Stimulated activated CD4-positive, alpha-beta T cell treated with anti-CD3 and anti-CD28 coated beads, Interleukin-12 subunit alpha, Interleukin-12 subunit beta, amount 100 ng/mL, for 4 hours (primary cell): ENCODE data around the gene EMB.
A peak's percentile ranks its signal among the peaks of the same experiment; 100 is the strongest.
"Not testable (repeated sequence)": the region's sequence is repeated elsewhere in the genome, so short reads cannot be mapped to it uniquely, and the experiment has no call there.

ENCODE experiments used
- DNase-seq: peaks from one replicate; pipeline ENCODE4 v3.0.0-alpha.2; 2020

EMB gene

DNA sequence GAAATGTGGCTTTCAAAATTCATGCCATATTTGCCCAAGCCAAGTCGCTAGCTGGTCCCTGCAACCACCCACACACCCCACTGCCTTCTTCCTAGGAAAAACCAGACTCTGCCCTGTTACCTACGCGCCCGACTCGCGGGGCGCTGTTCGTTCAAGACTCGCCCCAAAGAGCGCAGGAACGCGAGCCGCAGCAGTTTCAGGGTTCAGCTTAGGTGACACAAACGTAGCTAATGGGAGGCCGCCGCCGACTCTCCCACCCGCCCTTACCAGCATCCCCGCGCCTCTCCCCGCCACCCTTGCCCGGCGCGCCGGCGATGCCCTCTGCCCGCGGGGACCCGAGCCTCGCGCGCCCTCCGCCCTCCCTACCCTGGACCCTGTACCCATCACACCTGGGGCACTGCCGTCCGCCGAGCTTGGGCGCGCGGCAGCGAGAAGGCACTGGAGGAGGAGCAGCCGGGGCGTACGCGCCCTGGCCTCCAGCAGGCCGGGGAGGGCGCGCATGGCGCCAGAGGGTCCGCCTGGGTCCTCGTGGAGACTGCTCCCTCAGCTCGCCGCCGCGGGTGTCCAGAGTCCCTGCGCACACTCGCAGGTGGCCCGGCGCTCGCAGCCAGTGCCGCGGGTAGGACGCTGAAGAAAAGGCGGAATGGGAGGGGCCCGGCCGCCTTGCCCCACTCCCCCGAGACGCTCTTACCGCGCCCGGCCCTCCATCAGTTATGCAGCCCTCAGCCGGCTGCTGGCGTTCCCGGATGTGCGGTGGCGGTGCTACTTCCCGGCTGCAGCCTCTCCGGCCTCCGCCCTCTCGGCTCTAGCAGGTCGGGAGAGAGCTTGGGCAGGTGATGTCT, at the start of gene EMB:
Gene EMB, minus strand, starts transcription at position 638 of the 842 bp plus-strand sequence. Its CDS starts 137 bp downstream, at position 501.
- DNase-seq = peak; percentile 67

DNA sequence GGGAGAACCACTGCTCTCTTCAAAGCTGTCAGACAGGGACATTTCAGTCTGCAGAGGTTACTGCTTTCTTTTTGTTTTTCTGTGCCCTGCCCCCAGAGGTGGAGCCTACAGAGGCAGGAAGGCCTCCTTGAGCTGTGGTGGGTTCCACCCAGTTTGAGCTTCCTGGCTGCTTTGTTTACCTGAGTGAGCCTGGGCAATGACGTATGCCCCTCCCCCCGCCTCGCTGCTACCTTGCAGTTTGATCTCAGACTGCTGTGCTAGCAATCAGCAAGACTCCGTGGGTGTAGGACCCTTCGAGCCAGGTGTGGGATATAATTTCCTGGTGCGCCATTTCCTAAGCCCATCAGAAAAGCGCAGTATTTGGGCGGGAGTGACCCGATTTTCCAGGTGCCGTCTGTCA, 48.4 kb upstream of the EMB start:
- not testable (repeated sequence) for DNase-seq

DNA sequence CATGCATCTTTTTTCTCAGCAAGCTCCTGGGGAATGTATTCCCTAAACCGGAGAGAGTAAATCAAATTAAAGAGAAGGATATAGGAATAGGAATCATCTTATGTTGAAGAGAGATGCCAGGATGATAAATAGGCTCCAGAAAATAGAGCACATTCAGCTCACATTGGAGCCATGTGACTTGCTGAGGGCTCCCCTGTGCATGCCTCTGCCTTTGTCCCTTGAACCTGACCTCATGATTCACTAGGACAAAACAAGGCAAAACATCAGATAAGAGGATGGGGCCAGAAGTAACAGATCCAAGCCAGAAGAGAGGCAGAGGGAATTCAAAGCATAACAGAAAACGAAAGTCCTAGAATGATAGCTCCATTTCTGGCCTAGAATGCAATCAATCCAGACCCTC, 37.7 kb upstream of the EMB start:
- not testable (repeated sequence) for DNase-seq

- DNase-seq = no peak
Observed at GRCh38 chr5:50476549-50476948, 35.5 kb upstream of the EMB start.

DNA sequence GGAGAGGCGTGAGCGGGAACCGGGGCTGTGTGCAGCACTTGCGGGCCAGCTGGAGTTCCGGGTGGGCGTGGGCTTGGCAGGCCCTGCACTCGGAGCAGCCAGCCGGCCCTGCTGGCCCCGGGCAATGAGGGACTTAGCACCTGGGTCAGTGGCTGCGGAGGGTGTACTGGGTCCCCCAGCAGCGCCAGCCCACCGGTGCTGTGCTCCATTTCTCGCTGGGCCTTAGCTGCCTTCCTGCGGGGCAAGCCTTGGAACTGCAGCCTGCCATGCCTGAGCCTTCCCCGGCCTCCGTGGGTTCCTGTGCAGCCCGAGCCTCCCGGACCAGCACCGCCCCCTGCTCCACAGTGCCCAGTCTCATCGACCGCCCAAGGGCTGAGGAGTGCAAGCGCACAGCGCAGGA, 23.9 kb upstream of the EMB start:
- DNase-seq = not testable (repeated sequence)

DNA sequence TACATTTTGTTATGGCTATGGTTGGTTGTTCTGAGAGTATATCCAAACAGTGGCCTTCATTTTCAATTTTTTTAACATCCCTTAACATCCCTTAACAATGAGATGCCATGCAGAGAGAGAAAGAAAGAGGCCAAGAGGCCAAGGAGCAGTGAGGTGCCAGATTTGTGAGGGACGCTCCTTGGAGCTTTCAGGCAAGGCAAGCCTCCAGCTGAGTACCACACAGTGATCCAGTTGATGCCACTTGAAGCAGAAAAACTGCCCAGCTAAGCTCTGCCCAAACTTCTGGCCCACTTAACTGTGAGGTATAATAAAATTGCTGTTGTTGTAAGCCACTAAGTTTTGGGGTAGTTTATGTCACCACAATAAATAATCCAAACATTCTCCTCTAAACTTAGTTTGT, 22.6 kb upstream of the EMB start:
- DNase-seq = no peak

- DNase-seq = no peak
Observed at GRCh38 chr5:50463047-50463446, 22.0 kb upstream of the EMB start.

DNA sequence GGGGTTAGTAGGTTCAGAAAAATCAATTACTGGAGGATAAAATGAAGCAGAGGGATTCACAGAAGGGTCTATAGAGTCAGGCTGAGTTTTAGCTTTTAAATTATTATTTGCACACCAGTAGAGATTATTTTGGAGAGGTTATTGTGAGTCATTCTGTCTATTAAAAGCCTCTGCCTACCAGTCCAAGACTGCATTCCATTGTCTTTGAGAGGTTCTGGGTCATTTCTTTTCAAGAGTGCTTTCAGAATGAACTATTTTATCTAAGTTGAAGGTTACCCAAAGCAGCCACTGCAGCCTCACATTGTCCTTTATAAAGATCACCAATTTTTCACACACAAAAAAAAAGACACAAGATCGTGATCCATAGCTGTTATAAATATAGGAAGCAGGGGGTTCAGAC, 21.5 kb upstream of the EMB start:
- not testable (repeated sequence) for DNase-seq

- DNase-seq = not testable (repeated sequence)
Observed at GRCh38 chr5:50458372-50458771, 17.3 kb upstream of the EMB start.

- DNase-seq = not testable (repeated sequence)
Observed at GRCh38 chr5:50449241-50449640, 8.2 kb upstream of the EMB start.

GRCh38 chr5:50447941-50448340, 6.9 kb upstream of the EMB start:
- DNase-seq = no peak

- DNase-seq = no peak
Observed at GRCh38 chr5:50447228-50447627, 6.1 kb upstream of the EMB start.

DNA sequence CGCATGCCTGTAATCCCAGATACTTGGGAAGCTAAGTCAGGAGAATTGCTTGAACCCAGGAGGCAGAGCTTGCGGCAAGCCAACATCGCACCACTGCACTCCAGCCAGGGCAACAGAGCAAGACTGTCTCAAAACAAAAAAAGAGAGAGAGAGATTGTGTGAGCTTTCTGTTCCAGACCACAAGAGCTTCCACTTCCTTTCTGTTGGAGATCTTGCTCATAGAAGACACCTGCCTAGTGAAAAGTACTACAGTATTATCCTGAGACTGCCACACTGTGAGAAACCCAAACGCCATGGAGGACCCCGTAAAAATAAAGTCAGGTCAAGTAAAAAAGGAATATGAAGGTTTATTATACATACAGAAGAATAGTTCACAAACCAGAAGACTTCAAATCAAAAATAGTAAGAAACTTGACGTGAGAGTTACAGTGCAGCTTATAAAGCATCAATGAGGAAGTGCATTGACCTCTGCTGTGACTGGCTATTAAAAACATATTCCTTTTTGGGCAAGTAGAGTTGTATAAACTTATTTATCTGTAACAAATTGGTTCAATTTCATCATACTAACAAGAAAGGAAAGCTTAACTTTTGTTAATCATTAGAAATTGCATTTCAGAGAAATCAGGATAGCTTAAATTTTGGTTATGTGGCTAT, 4.3 kb upstream of the EMB start:
- no peak for DNase-seq

DNA sequence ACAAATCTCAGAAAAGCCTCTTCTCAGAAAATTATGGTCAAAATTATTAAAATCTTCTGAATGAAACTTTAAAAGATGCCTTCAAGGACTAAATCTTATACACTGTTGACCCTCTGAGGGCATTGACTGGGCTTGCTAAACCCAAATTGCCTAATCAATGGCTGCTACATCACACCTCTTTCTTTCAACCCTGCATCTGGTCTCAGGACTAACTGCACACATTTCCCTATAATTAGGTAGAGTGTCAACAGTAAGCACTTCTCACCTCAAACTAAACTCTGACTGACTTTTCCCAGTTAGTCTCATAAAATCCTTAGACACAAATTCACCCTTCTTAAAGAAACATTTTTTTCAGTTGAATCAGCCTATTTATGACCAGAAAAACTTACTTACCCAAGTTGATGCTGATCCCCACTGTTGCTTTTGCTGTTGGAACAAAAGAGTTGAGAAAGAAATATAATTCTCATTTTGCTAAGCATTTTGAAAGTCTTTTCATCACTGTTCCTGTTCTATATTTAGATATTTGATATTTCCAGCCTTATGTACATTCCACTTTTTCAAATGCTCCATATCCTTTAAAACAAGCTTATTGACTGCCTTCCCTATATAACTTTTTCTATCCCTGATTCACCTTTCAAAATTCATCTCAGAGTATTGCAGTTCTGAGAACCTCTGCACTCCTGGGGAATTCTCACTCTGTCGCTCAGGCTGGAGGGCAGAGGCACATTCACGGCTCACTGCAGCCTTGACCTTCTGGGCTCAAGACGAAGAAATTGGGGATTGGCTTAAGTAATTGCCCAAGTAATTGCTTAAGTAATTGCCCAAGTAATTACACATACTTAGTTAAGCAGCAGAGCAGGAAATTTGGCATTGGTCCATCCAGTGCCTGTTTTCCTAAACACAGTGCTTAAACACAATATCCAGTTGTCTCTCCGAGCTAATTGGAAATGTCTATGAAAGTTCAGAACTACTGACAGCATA, 1.8 kb upstream of the EMB start:
- DNase-seq = not testable (repeated sequence)

GRCh38 chr5:50441493-50441955, 436 bp upstream of the EMB start:
- DNase-seq = no peak

DNA sequence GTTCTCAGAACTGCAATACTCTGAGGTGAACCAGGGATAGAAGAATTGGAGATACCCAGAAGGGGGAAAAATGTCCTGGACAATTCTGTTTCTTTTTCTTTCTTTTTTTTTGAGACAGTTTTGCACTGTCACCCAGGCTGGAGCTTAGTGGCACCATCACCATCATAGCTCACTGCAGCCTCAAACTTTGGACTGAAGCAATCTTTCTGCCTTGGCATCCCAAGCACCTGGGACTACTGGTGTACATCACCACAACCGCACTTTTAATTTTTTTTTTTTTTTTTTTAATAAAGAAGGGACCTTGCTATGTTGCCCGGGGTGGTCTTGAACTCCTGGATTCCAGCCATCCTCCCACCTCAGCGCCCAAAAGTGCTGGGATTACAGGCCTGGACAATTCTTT, 1.9 kb downstream of the EMB start:
- no peak for DNase-seq

DNA sequence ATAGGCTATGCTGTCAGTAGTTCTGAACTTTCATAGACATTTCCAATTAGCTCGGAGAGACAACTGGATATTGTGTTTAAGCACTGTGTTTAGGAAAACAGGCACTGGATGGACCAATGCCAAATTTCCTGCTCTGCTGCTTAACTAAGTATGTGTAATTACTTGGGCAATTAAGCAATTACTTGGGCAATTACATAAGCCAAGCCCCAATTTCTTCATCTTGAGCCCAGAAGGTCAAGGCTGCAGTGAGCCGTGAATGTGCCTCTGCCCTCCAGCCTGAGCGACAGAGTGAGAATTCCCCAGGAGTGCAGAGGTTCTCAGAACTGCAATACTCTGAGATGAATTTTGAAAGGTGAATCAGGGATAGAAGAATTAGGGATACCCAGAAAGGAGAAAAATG, 3.0 kb downstream of the EMB start:
- not testable (repeated sequence) for DNase-seq

- no peak for DNase-seq
Observed at GRCh38 chr5:50435168-50435567, 5.9 kb downstream of the EMB start.

DNA sequence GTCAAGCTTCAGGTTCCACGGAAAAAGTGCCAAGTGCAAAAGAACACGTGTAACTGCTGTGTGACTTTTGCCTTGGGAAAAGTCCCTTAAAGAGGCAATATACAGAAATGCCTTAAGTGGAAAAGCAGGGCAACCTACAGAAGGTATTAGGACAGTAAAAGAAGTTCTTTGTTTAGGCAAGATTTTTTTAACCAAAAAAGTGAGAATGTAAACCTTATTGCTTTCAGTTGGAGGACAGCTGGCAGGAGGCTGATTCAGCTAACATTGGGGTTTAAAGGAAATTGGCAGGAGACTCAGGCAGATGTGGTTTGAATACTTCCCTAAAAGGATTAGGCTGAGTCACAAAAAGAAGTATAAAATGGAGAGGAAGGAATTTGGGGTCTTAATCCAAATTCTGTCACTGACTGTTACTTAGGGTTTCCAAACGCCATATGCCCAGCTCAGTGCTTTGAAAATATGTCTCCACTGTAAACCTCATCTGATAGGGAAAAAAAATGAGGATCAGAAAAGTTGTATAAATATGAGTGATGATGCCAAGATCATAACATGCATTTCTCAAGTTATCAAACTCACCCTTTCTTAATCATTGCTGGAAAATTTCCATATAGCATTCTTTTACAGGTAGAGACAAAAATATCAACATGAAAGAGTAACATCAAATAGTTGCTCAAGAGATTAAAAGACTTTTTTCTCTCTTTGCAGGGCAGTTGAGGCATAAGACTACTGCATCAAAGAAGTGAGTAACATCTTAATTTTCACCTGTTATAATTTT, 9.8 kb downstream of the EMB start:
- DNase-seq = not testable (repeated sequence)

DNA sequence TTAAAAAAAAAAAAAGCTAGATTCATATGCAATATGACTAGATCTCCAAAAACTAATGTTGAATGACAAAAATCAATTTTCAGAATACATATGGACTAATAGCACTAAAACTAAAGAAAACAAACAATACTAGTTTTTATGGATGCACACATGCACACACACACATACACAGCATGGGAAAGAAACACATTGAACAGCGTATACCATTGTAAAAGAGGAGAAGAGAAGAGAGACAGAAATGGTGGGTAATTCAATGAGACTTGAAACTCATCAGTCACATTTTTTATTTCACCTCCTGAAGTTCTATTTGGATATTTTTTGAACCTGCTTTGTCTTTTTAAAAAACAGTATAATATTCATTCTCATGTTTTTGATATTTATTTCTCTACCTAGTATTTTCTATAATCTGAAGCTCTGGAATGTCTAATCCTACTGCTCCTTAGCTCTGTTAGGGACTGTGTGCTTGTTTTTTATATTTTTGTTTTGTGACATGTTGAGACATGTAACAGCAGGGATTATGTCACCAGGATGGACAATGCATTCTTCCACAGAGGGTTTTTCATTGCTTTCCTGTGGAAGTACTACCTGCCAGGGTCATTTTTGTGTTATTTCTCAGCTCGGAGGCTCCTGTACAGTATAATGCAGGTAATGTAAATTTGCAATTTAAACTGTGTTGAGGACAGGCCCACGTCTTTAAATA, 17.8 kb downstream of the EMB start:
- not testable (repeated sequence) for DNase-seq

DNA sequence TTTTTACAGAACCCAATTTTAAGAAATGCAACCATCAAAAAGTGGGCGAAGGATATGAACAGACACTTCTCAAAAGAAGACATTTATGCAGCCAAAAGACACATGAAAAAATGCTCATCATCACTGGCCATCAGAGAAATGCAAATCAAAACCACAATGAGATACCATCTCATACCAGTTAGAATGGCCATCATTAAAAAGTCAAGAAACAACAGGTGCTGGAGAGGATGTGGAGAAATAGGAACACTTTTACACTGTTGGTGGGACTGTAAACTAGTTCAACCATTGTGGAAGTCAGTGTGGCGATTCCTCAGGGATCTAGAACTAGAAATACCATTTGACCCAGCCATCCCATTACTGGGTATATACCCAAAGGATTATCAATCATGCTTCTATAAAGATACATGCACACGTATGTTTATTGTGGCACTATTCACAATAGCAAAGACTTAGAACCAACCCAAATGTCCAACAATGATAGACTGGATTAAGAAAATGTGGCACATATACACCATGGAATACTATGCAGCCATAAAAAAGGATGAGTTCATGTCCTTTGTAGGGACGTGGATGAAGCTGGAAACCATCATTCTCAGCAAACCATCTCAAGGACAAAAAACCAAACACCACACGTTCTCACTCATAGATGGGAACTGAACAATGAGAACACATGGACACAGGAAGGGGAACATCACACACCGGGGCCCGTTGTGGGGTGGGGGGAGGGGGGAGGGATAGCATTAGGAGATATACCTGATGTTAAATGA, 19.7 kb downstream of the EMB start:
- DNase-seq = not testable (repeated sequence)
